ENCODE measurements around the gene GLYATL2. TPM values are rescaled to one million over a fixed set of nuclear protein-coding genes. Genes with fewer than 3 reads are reported as not detected.

GLYATL2 gene
- total RNA-seq, 1 experiment from 2014 or later = not detected

DNA sequence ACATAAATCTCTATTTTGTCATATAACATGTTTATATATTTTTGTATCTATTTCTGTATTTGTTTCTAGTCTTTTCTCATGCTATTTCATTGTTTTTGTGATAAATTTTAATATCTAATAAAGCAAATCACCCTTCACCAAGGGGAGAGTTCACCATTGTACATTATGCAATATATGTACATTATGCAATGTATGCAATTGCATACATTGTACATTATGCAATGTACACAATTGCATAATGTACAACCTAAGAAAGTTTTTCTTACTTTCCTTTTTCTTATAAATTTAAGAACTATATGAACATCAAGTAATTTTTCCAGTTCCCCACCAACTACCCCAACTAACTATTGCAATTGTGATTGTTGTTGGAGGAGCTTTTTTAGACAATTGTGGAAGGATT lies 44.1 kb upstream of the GLYATL2 start:
- ATAC-seq = no peak
- no peak for TF ChIP-seq SIN3A (IDR thresholded peaks at IDR 0.05; ENCODE audit: borderline replicate concordance, insufficient read depth, low read depth, low read length)
- no peak for TF ChIP-seq TCF7L2 (IDR thresholded peaks at IDR 0.05; ENCODE audit: low read depth, low read length)
- TF ChIP-seq, protein P1, sequence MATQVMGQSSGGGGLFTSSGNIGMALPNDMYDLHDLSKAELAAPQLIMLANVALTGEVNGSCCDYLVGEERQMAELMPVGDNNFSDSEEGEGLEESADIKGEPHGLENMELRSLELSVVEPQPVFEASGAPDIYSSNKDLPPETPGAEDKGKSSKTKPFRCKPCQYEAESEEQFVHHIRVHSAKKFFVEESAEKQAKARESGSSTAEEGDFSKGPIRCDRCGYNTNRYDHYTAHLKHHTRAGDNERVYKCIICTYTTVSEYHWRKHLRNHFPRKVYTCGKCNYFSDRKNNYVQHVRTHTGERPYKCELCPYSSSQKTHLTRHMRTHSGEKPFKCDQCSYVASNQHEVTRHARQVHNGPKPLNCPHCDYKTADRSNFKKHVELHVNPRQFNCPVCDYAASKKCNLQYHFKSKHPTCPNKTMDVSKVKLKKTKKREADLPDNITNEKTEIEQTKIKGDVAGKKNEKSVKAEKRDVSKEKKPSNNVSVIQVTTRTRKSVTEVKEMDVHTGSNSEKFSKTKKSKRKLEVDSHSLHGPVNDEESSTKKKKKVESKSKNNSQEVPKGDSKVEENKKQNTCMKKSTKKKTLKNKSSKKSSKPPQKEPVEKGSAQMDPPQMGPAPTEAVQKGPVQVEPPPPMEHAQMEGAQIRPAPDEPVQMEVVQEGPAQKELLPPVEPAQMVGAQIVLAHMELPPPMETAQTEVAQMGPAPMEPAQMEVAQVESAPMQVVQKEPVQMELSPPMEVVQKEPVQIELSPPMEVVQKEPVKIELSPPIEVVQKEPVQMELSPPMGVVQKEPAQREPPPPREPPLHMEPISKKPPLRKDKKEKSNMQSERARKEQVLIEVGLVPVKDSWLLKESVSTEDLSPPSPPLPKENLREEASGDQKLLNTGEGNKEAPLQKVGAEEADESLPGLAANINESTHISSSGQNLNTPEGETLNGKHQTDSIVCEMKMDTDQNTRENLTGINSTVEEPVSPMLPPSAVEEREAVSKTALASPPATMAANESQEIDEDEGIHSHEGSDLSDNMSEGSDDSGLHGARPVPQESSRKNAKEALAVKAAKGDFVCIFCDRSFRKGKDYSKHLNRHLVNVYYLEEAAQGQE (IDR thresholded peaks at IDR 0.05; ENCODE audit: insufficient read depth in 1 of 2, low read depth in 2 of 2, low read length in 1 of 2) = no peak
- TF ChIP-seq, protein P2, sequence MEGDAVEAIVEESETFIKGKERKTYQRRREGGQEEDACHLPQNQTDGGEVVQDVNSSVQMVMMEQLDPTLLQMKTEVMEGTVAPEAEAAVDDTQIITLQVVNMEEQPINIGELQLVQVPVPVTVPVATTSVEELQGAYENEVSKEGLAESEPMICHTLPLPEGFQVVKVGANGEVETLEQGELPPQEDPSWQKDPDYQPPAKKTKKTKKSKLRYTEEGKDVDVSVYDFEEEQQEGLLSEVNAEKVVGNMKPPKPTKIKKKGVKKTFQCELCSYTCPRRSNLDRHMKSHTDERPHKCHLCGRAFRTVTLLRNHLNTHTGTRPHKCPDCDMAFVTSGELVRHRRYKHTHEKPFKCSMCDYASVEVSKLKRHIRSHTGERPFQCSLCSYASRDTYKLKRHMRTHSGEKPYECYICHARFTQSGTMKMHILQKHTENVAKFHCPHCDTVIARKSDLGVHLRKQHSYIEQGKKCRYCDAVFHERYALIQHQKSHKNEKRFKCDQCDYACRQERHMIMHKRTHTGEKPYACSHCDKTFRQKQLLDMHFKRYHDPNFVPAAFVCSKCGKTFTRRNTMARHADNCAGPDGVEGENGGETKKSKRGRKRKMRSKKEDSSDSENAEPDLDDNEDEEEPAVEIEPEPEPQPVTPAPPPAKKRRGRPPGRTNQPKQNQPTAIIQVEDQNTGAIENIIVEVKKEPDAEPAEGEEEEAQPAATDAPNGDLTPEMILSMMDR (IDR thresholded peaks at IDR 0.05) = no peak
- no peak for TF ChIP-seq POLR2AphosphoS5 (IDR thresholded peaks at IDR 0.05; ENCODE audit: low read depth, low read length)
- Histone ChIP-seq H3K27ac (ENCODE audit: low read length) (no peak overlapping the region), H3K9me3 (ENCODE audit: control insufficient read depth, insufficient read depth, low read depth, low read length) (no peaks in the 10 kb centered on the region), H3K4me1 (ENCODE audit: control insufficient read depth, insufficient read depth, low read length) (no peaks in the 10 kb centered on the region), H3K27me3 (ENCODE audit: control insufficient read depth, insufficient read depth, low read length) (no peaks in the 10 kb centered on the region), H3K36me3 (ENCODE audit: control insufficient read depth, insufficient read depth, low read length) (no peaks in the 10 kb centered on the region), H3K4me3 (ENCODE audit: low read depth in 2 of 2, low read length in 2 of 2) (no peak overlapping the region)
- BruUV-seq (replicated peaks) = no TSS peak
- ChIA-PET CTCF (no interaction called here), POLR2A (no interaction called here)
- DNase-seq (ENCODE audit: low read depth, low spot score) = no peak
- intact Hi-C loops (cut with micrococcal nuclease; ENCODE audit: unreplicated experiment) (no loop called here), in situ Hi-C loops (cut with HindIII; ENCODE audit: low pct_unique_long_range_greater_than_20kb, low sequenced_read_pairs) (no loop called here)

DNA sequence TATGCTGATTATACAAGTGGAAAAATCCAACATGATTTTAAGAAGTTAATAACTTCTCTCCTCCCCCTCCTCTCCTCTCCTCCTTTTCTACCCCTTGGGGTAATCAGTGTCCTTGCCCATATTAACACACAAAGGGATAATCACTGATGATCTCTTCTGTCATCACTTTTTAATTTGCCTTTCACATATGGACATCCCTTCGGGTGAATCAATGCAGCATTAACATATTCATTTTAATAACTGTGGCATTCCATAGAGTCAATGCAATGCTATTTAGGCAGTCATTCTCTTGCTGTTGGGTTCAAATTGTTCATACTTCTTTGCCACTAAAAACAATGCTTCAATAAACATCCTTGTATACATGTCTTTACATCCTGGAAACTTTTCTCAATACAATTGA lies 42.9 kb upstream of the GLYATL2 start:
- no peaks in the 10 kb centered on the region for H3K4me1 ChIP-seq (ENCODE audit: control insufficient read depth, insufficient read depth, low read length)
- no peak for DNase-seq (ENCODE audit: low read depth, low spot score)
- CTCF ChIA-PET = no interaction called here
- ATAC-seq = no peak
- H3K9me3 ChIP-seq (ENCODE audit: control insufficient read depth, insufficient read depth, low read depth, low read length) = no peaks in the 10 kb centered on the region
- H3K27ac ChIP-seq (ENCODE audit: low read length) = no peak overlapping the region
- POLR2A ChIA-PET = no interaction called here
- H3K4me3 ChIP-seq (ENCODE audit: low read depth in 2 of 2, low read length in 2 of 2) = no peak overlapping the region
- intact Hi-C loops (cut with micrococcal nuclease; ENCODE audit: unreplicated experiment) (no loop called here), in situ Hi-C loops (cut with HindIII; ENCODE audit: low pct_unique_long_range_greater_than_20kb, low sequenced_read_pairs) (no loop called here)
- no peak for TF ChIP-seq TCF7L2 (IDR thresholded peaks at IDR 0.05; ENCODE audit: low read depth, low read length)
- TF ChIP-seq, protein P1 (IDR thresholded peaks at IDR 0.05; ENCODE audit: insufficient read depth in 1 of 2, low read depth in 2 of 2, low read length in 1 of 2) = no peak
- TF ChIP-seq SIN3A (IDR thresholded peaks at IDR 0.05; ENCODE audit: borderline replicate concordance, insufficient read depth, low read depth, low read length) = no peak
- TF ChIP-seq, protein P2 (IDR thresholded peaks at IDR 0.05) = no peak
- TF ChIP-seq POLR2AphosphoS5 (IDR thresholded peaks at IDR 0.05; ENCODE audit: low read depth, low read length) = no peak
- no peaks in the 10 kb centered on the region for H3K36me3 ChIP-seq (ENCODE audit: control insufficient read depth, insufficient read depth, low read length)
- no peaks in the 10 kb centered on the region for H3K27me3 ChIP-seq (ENCODE audit: control insufficient read depth, insufficient read depth, low read length)
- BruUV-seq (replicated peaks) = no TSS peak
